ENCODE measurements around the gene COL18A1. TPM values are rescaled to one million over a fixed set of nuclear protein-coding genes. Genes with fewer than 3 reads are reported as not detected.

COL18A1 gene
- total and polyA plus RNA-seq, 8 donors, result 38.7 to 301 (median 77.8) TPM

GRCh38 chr21:45472445-45473365, 67.7 kb downstream of the COL18A1 start:
- peak in 2 of 6 donors; percentile 15 to 58 for DNase-seq
- Histone ChIP-seq H3K9me3 (no peaks in the 10 kb centered on the region), H3K36me3 (peaks cover 0 to 19% (median 0%) of the 10 kb centered on the region in 3 donors), H3K27ac (peak overlapping the region in 1 of 4 donors; percentile 50), H3K4me3 (no peak overlapping the region), H3K27me3 (no peaks in the 10 kb centered on the region), H3K4me1 (peaks cover 4 to 17% (median 7%) of the 10 kb centered on the region in 3 donors)
- 70 to 84% methylated on average over 40 to 42 of the region's 42 CpGs for WGBS, 2 donors
- TF ChIP-seq, protein P1, sequence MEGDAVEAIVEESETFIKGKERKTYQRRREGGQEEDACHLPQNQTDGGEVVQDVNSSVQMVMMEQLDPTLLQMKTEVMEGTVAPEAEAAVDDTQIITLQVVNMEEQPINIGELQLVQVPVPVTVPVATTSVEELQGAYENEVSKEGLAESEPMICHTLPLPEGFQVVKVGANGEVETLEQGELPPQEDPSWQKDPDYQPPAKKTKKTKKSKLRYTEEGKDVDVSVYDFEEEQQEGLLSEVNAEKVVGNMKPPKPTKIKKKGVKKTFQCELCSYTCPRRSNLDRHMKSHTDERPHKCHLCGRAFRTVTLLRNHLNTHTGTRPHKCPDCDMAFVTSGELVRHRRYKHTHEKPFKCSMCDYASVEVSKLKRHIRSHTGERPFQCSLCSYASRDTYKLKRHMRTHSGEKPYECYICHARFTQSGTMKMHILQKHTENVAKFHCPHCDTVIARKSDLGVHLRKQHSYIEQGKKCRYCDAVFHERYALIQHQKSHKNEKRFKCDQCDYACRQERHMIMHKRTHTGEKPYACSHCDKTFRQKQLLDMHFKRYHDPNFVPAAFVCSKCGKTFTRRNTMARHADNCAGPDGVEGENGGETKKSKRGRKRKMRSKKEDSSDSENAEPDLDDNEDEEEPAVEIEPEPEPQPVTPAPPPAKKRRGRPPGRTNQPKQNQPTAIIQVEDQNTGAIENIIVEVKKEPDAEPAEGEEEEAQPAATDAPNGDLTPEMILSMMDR (IDR thresholded peaks at IDR 0.05), result no peak
- no peak for ATAC-seq
- FAIRE-seq, result no peak
- intact Hi-C loops (cut with DNase I), result loop anchor here in 1 of 3 donors (10.0 kb wide), 1 partner anchor 352 kb away; no protein-coding TSS in a partner anchor

DNA sequence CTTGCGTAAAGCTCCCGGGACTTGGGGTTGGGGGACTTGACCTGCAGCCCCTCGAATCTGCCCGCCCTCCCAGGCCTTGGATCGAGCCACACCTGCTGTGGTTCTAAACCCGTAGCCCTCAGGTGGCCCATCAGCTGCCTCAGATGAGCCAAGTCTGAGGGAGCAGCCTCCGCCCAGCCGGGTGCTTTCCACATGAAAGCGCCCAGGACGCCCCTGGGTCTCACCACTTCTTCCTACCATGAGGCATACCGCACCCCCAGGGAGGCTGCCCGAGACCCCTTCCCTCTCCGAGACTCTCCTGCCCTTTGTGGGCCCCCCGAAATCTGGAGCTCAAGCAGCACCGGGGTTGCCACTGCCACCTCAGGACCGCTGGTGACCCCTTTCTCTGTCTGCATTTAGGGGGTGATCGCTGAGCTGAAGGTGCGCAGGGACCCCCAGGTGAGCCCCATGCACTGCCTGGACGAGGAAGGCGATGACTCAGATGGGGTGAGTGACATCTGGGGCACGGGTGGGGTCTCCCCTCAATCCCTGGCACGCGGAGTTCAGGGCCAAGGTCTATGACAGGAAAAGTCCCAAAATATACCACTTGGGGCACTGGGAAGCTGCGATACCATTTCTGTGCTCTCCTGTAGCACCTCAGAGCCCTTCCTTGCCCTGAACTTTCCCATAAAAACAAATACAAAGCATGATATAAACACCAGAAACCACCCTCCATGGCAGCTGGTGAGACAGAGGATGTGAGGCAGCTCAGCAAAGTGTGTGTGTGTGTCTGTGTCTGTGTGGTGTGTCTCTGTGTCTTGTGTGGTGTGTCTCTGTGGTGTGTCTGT, 68.7 kb downstream of the COL18A1 start:
- Histone ChIP-seq H3K4me1 (peaks cover 4 to 17% (median 7%) of the 10 kb centered on the region in 3 donors), H3K36me3 (peaks cover 0 to 19% (median 0%) of the 10 kb centered on the region in 3 donors), H3K9me3 (no peaks in the 10 kb centered on the region), H3K4me3 (no peak overlapping the region), H3K27ac (no peak overlapping the region), H3K27me3 (no peaks in the 10 kb centered on the region)
- DNase-seq (peak in 1 of 6 donors; percentile 60), ATAC-seq (no peak), FAIRE-seq (no peak)
- intact Hi-C loops (cut with DNase I), result loop anchor here in 1 of 3 donors (10.0 kb wide), 1 partner anchor 351 kb away; no protein-coding TSS in a partner anchor
- WGBS, 2 donors, result 69 to 81% methylated on average over 24 of the region's 24 CpGs
- TF ChIP-seq, protein P1 (IDR thresholded peaks at IDR 0.05), result no peak

GRCh38 chr21:45474323-45474950, 69.5 kb downstream of the COL18A1 start:
- intact Hi-C loops (cut with DNase I), result loop anchor here in 1 of 3 donors (10.0 kb wide), 1 partner anchor 350 kb away; no protein-coding TSS in a partner anchor
- Histone ChIP-seq H3K4me1 (peaks cover 3 to 13% (median 7%) of the 10 kb centered on the region in 3 donors), H3K27ac (no peak overlapping the region), H3K9me3 (no peaks in the 10 kb centered on the region), H3K4me3 (no peak overlapping the region), H3K27me3 (no peaks in the 10 kb centered on the region), H3K36me3 (peaks cover 0 to 19% (median 0%) of the 10 kb centered on the region in 3 donors)
- DNase-seq, result peak in 1 of 6 donors; percentile 78
- ATAC-seq, result no peak
- FAIRE-seq, result no peak
- TF ChIP-seq, protein P1 (IDR thresholded peaks at IDR 0.05), result no peak
- WGBS, 2 donors, result 72 to 92% methylated on average over 18 of the region's 18 CpGs

- Histone ChIP-seq H3K27me3 (no peaks in the 10 kb centered on the region), H3K27ac (no peak overlapping the region), H3K36me3 (peaks cover 0 to 19% (median 0%) of the 10 kb centered on the region in 3 donors), H3K4me1 (peaks cover 0 to 6% (median 5%) of the 10 kb centered on the region in 3 donors), H3K9me3 (no peaks in the 10 kb centered on the region), H3K4me3 (no peak overlapping the region)
- no peak for ATAC-seq
- peak in 1 of 6 donors; percentile 67 for DNase-seq
- TF ChIP-seq, protein P1 (IDR thresholded peaks at IDR 0.05), result no peak
- 72 to 79% methylated on average over 43 of the region's 43 CpGs for WGBS, 2 donors
- FAIRE-seq, result no peak
- intact Hi-C loops (cut with DNase I), result loop anchor here in 1 of 3 donors (10.0 kb wide), 1 partner anchor 350 kb away; no protein-coding TSS in a partner anchor
Observed at GRCh38 chr21:45475004-45475685, 70.2 kb downstream of the COL18A1 start.
